RWPE2 (cell line): Measurements from ENCODE around the gene MED9.

Experiments
- ATAC-seq: fragments of 200-7000 bp; cut with Tn5 transposase; 3 replicates; pipeline ENCODE4 v1.9.1; 2021; ENCODE audit warnings: low read depth
- DNase-seq: peaks from one replicate; pipeline ENCODE4 v3.0.0-alpha.2; 2020; ENCODE audit warnings: low spot score
- H3K27ac ChIP-seq: fragments of 450-650 bp; 2 replicates; pipeline ENCODE4 v1.5.1; 2017; ENCODE audit warnings: mild to moderate bottlenecking; ENCODE audit not compliant: poor library complexity, severe bottlenecking
- H3K27me3 ChIP-seq: fragments of 250-450 bp; sonication (Bioruptor Pico); 2 replicates; pipeline ENCODE4 v1.5.1; 2021; ENCODE audit warnings: mild to moderate bottlenecking, moderate library complexity; ENCODE audit not compliant: insufficient read depth, poor library complexity, severe bottlenecking
- H3K36me3 ChIP-seq: fragments of 250-450 bp; sonication (Bioruptor Pico); 2 replicates; pipeline ENCODE4 v1.5.1; 2020; ENCODE audit warnings: low read depth, mild to moderate bottlenecking, moderate library complexity
- H3K4me1 ChIP-seq: fragments of 250-450 bp; sonication (Bioruptor Pico); 2 replicates; pipeline ENCODE4 v1.5.1; 2021; ENCODE audit warnings: mild to moderate bottlenecking, moderate library complexity; ENCODE audit not compliant: insufficient read depth, poor library complexity, severe bottlenecking
- H3K4me3 ChIP-seq: fragments of 250-450 bp; sonication (Bioruptor Pico); 2 replicates; pipeline ENCODE4 v1.5.1; 2021; ENCODE audit warnings: mild to moderate bottlenecking, moderate library complexity; ENCODE audit not compliant: severe bottlenecking
- H3K9me3 ChIP-seq: fragments of 250-450 bp; sonication (Bioruptor Pico); 2 replicates; pipeline ENCODE4 v1.5.1; 2021; ENCODE audit warnings: mild to moderate bottlenecking, moderate library complexity; ENCODE audit not compliant: severe bottlenecking
- CTCF ChIP-seq: fragments of 450-650 bp; IDR thresholded peaks from one replicate; pipeline ENCODE4 v1.5.1; 2017; ENCODE audit warnings: mild to moderate bottlenecking, moderate library complexity; ENCODE audit not compliant: poor library complexity, severe bottlenecking

The MED9 gene

GRCh38 chr17:17508019-17508535, 31.3 kb downstream of the MED9 start:
- ATAC-seq, result no peak
- no peak overlapping the region for H3K27ac ChIP-seq
- H3K9me3 ChIP-seq, result no peaks in the 10 kb centered on the region
- H3K4me3 ChIP-seq, result no peak overlapping the region
- peaks cover 6% of the 10 kb centered on the region for H3K4me1 ChIP-seq
- peak; percentile 46 for DNase-seq
- H3K36me3 ChIP-seq, result no peaks in the 10 kb centered on the region
- no peaks in the 10 kb centered on the region for H3K27me3 ChIP-seq
- no peak for TF ChIP-seq CTCF

GRCh38 chr17:17508646-17509591, 32.1 kb downstream of the MED9 start:
- Histone ChIP-seq H3K27ac (no peak overlapping the region), H3K9me3 (no peaks in the 10 kb centered on the region), H3K4me1 (peaks cover 6% of the 10 kb centered on the region), H3K4me3 (no peak overlapping the region), H3K36me3 (no peaks in the 10 kb centered on the region), H3K27me3 (no peaks in the 10 kb centered on the region)
- no peak for TF ChIP-seq CTCF
- ATAC-seq, result no peak
- peak; percentile 52 for DNase-seq

- no peak overlapping the region for H3K27ac ChIP-seq
- H3K4me3 ChIP-seq, result no peak overlapping the region
- ATAC-seq (no peak), DNase-seq (peak; percentile 48)
- no peaks in the 10 kb centered on the region for H3K9me3 ChIP-seq
- no peak for TF ChIP-seq CTCF
- peaks cover 6% of the 10 kb centered on the region for H3K4me1 ChIP-seq
- no peaks in the 10 kb centered on the region for H3K27me3 ChIP-seq
- H3K36me3 ChIP-seq, result no peaks in the 10 kb centered on the region
Observed at GRCh38 chr17:17509601-17510425, 33.0 kb downstream of the MED9 start.

- H3K27ac ChIP-seq, result no peak overlapping the region
Observed at GRCh38 chr17:17510456-17511292, 33.9 kb downstream of the MED9 start.

More at GRCh38 chr17:17510456-17511292, 33.9 kb downstream of the MED9 start:
- no peaks in the 10 kb centered on the region for H3K27me3 ChIP-seq
- H3K9me3 ChIP-seq, result no peaks in the 10 kb centered on the region
- no peak for TF ChIP-seq CTCF
- no peak overlapping the region for H3K4me3 ChIP-seq
- ATAC-seq, result no peak
- no peaks in the 10 kb centered on the region for H3K36me3 ChIP-seq
- DNase-seq, result peak; percentile 57
- peaks cover 6% of the 10 kb centered on the region for H3K4me1 ChIP-seq
